ENCODE results near the gene LIN52. TPM values are rescaled to one million over a fixed set of nuclear protein-coding genes. Genes with fewer than 3 reads are reported as not detected.

LIN52 gene
- 6.7 and 6.8 TPM in 2 replicates for total RNA-seq (2014; rRNA removed; shearing (Covaris generic))

GRCh38 chr14:74084277-74085046, at the start of gene LIN52, which contains the start of gene ALDH6A1:
Gene LIN52, plus strand, starts transcription at chr14:74084956. Its CDS starts 19 bp downstream, at chr14:74084975.
Gene ALDH6A1, minus strand, starts transcription at chr14:74084453. Its CDS starts 59 bp downstream, at chr14:74084394.

GRCh38 chr14:74238974-74239847, 154.5 kb downstream of the LIN52 start, which contains the start of gene VSX2:
Gene VSX2, plus strand, starts transcription at chr14:74239449. Its CDS starts 113 bp downstream, at chr14:74239562.

Small RNA genes lying within 50 kb of the gene (small RNA-seq; reads per million reads assigned to genes)
- not detected for gene AC006349.1
- gene RN7SL530P = not detected

Other genes starting within 250 kb of the LIN52 start
- 6.4 and 11.0 TPM in 2 replicates for gene PTGR2, start 233.1 kb upstream of the LIN52 start, total RNA-seq (2014; rRNA removed; shearing (Covaris generic))
- 39.6 and 45.3 TPM in 2 replicates for gene ZNF410, start 198.1 kb upstream of the LIN52 start, total RNA-seq (2014; rRNA removed; shearing (Covaris generic))
- gene FAM161B, start 134.9 kb upstream of the LIN52 start, total RNA-seq (2014; rRNA removed; shearing (Covaris generic)) = 2.1 and 2.3 TPM in 2 replicates
- 16.9 and 22.4 TPM in 2 replicates for gene COQ6, start 134.7 kb upstream of the LIN52 start, total RNA-seq (2014; rRNA removed; shearing (Covaris generic))
- 6.1 and 7.4 TPM in 2 replicates for gene ENTPD5, start 65.7 kb upstream of the LIN52 start, total RNA-seq (2014; rRNA removed; shearing (Covaris generic))
- 1.6 and 2.2 TPM in 2 replicates for gene BBOF1, start 65.6 kb upstream of the LIN52 start, total RNA-seq (2014; rRNA removed; shearing (Covaris generic))
- gene ALDH6A1, start 503 bp upstream of the LIN52 start, total RNA-seq (2014; rRNA removed; shearing (Covaris generic)) = 5.4 and 7.6 TPM in 2 replicates
- not detected in 2 replicates for gene VSX2, start 154.5 kb downstream of the LIN52 start, total RNA-seq (2014; rRNA removed; shearing (Covaris generic))
- gene ABCD4, start 218.0 kb downstream of the LIN52 start, total RNA-seq (2014; rRNA removed; shearing (Covaris generic)) = 24.6 and 33.5 TPM in 2 replicates